Measurements from ENCODE around the gene PRR14. TPM values are rescaled to one million over a fixed set of nuclear protein-coding genes. Genes with fewer than 3 reads are reported as not detected.

Gene PRR14
- total and polyA plus RNA-seq, 10 of the 15 experiments (the other 5 are each of a cell fraction or from before 2014, with no cell fraction given) = 2.5 to 66.8 (median 19.2) TPM

DNA sequence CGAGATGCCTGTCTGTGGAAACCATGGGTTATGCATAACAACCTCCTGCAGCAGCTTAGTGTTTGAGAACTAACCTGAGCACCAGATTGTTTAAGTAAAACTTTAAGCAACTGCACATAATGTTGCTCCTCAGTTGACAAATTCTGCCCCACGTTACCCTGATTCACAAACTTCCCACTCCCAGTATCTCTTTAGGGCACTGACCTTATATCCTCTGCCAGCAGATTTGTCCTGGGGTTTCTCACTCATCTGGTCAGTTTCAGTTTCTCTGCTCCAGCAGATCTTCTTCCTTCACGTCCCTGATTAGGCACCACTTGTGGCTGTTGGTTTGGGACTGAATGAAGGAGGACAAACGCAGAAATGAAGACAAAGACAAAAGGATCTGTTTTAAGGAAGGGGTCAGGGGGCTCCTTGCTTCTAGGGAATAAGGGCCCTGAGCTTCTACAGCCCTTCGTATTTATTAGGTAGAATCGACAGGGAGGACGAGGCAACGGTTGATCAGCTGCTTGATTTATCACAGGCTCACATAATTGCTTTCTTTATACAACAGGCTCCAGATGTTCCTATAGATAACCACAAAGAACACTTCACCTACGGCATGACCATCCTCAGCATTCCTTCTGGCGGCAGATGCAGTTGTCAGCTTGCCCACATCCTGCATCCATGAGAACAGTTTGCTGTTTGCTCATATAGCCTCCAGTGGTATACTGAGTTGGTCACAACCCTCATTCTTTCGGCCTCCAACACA, 27.1 kb upstream of the PRR14 start:
- Histone ChIP-seq H3K9ac (ENCODE audit: control insufficient read depth, insufficient read depth, low read length) (no peak overlapping the region), H3K4me3 (no peak overlapping the region), H3K27me3 (replicated peaks in 1 of 2; ENCODE audit: control insufficient read depth in 2 of 2, insufficient read depth in 2 of 2, low read length in 1 of 2) (no peaks in the 10 kb centered on the region), H3K9me3 (replicated peaks; ENCODE audit: control insufficient read depth, insufficient read depth, low read length) (no peaks in the 10 kb centered on the region; the same call in 2 of the 3 replicates), H3K36me3 (ENCODE audit: control insufficient read depth in 2 of 2, insufficient read depth in 2 of 2, low read length in 1 of 2) (no peaks in the 10 kb centered on the region), H3K27ac (ENCODE audit: control insufficient read depth, insufficient read depth) (no peak overlapping the region), H3K4me2 (ENCODE audit: control insufficient read depth, insufficient read depth) (no peak overlapping the region), H2AFZ (ENCODE audit: control insufficient read depth, low read depth, low read length) (no peak overlapping the region), H3K4me1 (ENCODE audit: control insufficient read depth, insufficient read depth, low read length) (peaks cover 2% of the 10 kb centered on the region), H4K20me1 (ENCODE audit: control insufficient read depth, insufficient read depth) (no peaks in the 10 kb centered on the region), H3K79me2 (ENCODE audit: control insufficient read depth, insufficient read depth, low read length) (no peaks in the 10 kb centered on the region)
- intact Hi-C loops (cut with micrococcal nuclease; ENCODE audit: unreplicated experiment) (no loop called here), in situ Hi-C loops (cut with MboI) (no loop called here)
- ChIA-PET SMC1A (ENCODE audit: uncharacterized antibody, unreplicated experiment) (interaction anchor here (1.1 to 1.7 kb wide), 2 partner anchors 16 to 194 kb away, joined by 4 read pairs; partner anchors contain the start of gene DCTPP1), POLR2A (no interaction called here), CTCF (interaction anchor here (1.2 to 5.7 kb wide), 3 partner anchors 8 to 70 kb away, joined by 4 to 24 read pairs (median 4); no protein-coding TSS in a partner anchor), RAD21 (ENCODE audit: unreplicated experiment) (no interaction called here)
- ATAC-seq (no peak), FAIRE-seq (no peak), DNase-seq (ENCODE audit: low read depth, low spot score) (no peak)
- TF ChIP-seq, protein P1, sequence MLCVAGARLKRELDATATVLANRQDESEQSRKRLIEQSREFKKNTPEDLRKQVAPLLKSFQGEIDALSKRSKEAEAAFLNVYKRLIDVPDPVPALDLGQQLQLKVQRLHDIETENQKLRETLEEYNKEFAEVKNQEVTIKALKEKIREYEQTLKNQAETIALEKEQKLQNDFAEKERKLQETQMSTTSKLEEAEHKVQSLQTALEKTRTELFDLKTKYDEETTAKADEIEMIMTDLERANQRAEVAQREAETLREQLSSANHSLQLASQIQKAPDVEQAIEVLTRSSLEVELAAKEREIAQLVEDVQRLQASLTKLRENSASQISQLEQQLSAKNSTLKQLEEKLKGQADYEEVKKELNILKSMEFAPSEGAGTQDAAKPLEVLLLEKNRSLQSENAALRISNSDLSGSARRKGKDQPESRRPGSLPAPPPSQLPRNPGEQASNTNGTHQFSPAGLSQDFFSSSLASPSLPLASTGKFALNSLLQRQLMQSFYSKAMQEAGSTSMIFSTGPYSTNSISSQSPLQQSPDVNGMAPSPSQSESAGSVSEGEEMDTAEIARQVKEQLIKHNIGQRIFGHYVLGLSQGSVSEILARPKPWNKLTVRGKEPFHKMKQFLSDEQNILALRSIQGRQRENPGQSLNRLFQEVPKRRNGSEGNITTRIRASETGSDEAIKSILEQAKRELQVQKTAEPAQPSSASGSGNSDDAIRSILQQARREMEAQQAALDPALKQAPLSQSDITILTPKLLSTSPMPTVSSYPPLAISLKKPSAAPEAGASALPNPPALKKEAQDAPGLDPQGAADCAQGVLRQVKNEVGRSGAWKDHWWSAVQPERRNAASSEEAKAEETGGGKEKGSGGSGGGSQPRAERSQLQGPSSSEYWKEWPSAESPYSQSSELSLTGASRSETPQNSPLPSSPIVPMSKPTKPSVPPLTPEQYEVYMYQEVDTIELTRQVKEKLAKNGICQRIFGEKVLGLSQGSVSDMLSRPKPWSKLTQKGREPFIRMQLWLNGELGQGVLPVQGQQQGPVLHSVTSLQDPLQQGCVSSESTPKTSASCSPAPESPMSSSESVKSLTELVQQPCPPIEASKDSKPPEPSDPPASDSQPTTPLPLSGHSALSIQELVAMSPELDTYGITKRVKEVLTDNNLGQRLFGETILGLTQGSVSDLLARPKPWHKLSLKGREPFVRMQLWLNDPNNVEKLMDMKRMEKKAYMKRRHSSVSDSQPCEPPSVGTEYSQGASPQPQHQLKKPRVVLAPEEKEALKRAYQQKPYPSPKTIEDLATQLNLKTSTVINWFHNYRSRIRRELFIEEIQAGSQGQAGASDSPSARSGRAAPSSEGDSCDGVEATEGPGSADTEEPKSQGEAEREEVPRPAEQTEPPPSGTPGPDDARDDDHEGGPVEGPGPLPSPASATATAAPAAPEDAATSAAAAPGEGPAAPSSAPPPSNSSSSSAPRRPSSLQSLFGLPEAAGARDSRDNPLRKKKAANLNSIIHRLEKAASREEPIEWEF (IDR thresholded peaks at IDR 0.05; ENCODE audit: insufficient replicate concordance, low read depth, low read length) = no peak
- TF ChIP-seq NR2F1 (conservative IDR thresholded peaks at IDR 0.05) = no peak
- TF ChIP-seq, protein P2, sequence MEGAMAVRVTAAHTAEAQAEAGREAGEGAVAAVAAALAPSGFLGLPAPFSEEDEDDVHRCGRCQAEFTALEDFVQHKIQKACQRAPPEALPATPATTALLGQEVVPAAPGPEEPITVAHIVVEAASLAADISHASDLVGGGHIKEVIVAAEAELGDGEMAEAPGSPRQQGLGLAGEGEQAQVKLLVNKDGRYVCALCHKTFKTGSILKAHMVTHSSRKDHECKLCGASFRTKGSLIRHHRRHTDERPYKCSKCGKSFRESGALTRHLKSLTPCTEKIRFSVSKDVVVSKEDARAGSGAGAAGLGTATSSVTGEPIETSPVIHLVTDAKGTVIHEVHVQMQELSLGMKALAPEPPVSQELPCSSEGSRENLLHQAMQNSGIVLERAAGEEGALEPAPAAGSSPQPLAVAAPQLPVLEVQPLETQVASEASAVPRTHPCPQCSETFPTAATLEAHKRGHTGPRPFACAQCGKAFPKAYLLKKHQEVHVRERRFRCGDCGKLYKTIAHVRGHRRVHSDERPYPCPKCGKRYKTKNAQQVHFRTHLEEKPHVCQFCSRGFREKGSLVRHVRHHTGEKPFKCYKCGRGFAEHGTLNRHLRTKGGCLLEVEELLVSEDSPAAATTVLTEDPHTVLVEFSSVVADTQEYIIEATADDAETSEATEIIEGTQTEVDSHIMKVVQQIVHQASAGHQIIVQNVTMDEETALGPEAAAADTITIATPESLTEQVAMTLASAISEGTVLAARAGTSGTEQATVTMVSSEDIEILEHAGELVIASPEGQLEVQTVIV (IDR thresholded peaks at IDR 0.05; ENCODE audit: borderline replicate concordance, partially characterized antibody) = no peak
- BruUV-seq (replicated peaks) = no TSS peak
- WGBS (ENCODE audit: insufficient coverage, insufficient replicate concordance, low lambda C conversion rate, missing lambda C conversion rate) = 62% methylated on average over 11 of the region's 11 CpGs
